ENCODE data around the gene ALDH9A1.
"Not testable (repeated sequence)": the region's sequence is repeated elsewhere in the genome, so short reads cannot be mapped to it uniquely, and the experiment has no call there.

ALDH9A1 gene

GRCh38 chr1:165647517-165647916 is 50.8 kb downstream of the ALDH9A1 start:
- DNase-seq (ENCODE audit: low read depth in 1 of 2, low spot score in 1 of 2), result no peak

DNA sequence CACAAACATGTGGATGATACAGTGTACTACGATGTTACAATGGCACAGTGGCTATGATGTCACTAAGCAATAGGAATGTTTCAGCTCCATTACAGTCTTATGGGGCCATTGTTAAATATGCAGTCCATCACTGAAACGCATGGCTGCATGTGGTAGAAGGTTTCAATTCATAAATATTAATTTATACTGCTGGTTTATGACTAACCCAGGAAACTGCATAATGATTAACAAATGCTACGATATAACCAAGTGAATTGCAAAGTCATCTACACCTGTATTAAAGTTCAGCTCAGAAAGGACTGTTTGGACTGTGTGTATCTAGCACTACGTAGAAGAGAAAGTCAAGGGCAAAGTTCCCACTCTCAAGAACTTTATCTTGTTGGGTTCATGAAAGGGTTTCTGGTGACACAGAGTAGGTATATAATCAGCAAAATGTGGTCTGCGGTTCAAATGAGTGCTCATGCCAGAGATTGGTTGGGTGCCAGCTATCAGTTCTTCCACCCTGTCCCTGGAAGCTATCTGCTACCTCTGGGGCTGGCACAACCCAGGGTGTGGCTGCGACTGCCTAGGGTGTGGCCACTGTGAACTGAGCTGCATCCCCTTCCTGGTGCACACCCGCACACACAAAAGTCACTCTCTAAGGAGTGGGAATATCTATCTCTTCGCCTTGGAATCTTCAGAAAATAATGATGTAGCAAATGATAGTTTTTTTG is 52.6 kb downstream of the ALDH9A1 start:
- no peak for DNase-seq (ENCODE audit: low read depth in 1 of 2, low spot score in 1 of 2)

DNA sequence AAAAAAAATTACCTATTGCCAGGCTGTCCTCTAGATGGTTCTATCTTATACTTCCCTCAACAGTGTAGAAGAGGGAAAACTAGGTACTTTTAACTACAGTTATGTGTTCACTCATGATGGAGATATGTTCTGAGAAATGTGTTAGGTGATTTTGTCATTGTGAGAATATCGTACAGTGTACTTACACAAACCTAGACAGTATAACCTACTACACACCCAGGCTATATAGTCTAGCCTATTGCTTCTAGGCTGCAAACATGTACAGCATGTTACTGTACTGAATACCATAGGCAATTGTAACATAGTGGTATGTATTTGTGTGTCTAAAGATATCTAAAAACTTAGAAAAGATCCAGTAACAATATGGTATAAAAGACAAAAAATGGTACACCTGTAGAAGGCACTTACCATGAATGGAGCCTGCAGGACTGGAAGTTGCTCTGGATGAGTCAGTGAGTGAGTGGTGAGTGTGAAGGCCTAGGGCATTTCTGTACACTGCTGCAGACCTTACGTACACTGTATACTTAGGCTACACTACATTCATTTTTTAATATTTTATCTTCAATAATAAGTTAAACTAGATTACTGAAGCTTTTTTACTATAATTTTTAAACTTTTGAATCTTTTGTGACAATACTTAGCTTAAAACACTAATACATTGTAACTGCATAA is 54.2 kb downstream of the ALDH9A1 start:
- DNase-seq (ENCODE audit: low read depth in 1 of 2, low spot score in 1 of 2), result no peak

DNA sequence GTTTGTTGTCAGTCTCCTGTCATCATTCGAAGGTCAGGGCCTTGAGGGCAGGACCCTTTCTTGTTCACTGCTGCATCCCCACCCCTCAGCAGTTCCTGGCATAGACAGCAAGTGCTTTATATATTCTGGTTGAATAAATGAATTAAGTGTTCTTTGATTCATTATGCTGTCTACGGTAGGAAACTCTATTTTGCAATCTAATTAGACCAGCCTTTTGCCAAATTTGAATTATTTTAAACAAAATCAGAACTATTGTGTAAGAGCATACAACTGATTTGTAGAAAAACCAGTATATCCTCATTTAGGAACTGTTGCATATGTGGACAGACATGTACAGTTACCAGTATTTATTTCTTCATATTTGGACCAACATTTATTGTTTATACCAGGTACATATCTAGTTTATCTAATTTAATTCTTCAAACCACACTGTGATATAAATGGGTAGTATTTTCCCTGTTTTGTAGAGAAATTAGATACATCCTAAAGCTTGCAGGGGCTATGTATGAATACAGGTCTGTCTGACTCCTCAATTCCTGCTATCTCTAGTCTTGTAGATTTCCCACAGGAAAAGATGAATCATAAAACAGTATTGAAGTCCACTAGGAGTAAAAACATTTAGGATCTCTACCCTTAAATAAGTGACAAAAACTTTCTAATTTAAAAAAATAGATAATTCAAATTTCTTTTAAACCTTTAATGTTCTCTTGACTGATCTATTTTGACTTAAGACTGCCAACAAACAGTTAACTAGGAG is 57.0 kb downstream of the ALDH9A1 start:
- DNase-seq (ENCODE audit: low read depth in 1 of 2, low spot score in 1 of 2), result no peak

DNA sequence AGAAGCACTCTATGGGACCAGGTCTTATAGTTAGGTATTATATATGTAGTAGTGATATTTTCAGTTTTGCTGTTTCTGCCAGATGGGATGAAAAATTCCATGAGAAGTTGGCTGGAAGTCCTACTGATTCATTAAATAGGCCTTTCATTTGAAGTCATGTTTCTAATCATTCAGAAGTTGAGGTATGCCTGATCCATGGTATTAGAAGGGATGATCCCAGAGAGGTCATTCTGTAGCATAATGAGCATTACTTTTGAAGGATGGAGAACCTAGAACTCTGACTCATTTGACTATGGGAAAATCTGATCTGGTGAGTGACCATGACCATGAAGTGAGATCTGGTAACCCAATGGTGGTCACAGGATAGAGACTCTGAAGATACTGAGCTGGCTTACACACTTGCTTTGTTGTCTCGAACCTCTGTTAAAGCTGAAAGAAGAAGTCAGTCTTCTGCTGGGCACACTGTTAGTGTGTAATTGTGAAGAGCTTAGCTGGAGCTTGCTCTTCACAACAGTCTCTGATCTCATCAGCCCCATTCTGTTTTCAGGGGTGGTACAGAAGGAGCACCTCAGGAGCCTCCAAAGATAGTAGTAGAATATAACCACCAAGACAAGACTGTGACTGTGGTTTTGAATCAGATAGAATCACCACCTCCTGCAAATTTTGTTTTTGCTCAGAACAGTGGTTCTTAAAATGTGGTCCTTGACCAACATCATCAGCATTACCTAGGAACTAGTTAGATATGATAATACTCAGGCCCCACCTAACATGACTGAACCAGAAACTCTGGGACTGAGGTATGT is 58.3 kb downstream of the ALDH9A1 start:
- no peak for DNase-seq (ENCODE audit: low read depth in 1 of 2, low spot score in 1 of 2)

GRCh38 chr1:165638211-165638610 is 60.2 kb downstream of the ALDH9A1 start:
- DNase-seq (ENCODE audit: low read depth in 1 of 2, low spot score in 1 of 2), result not testable (repeated sequence)

DNA sequence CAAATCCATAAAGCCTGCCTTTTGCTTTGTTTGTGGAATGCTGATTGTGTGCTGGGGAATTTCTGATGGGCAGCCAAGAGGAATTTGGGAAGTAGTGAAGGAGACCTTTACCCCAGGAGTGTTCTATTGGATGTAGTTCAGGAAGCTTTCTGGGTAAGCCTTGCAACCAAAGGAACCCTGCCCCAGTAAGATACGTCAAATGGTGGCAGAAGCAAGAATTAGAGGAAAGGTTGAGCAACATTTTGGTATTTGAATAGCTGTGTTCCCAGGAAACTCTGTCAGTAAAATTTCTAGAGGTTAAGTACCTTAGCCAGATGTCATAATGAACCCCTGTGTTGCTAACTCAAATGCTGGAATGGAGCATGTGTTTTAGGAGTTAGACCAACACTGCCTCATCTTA is 60.9 kb downstream of the ALDH9A1 start:
- no peak for DNase-seq (ENCODE audit: low read depth in 1 of 2, low spot score in 1 of 2)

- DNase-seq (ENCODE audit: low read depth in 1 of 2, low spot score in 1 of 2), result no peak
Measured at GRCh38 chr1:165635823-165636222, 62.5 kb downstream of the ALDH9A1 start.

- no peak for DNase-seq (ENCODE audit: low read depth in 1 of 2, low spot score in 1 of 2)
Measured at GRCh38 chr1:165635329-165635728, 63.0 kb downstream of the ALDH9A1 start.

DNA sequence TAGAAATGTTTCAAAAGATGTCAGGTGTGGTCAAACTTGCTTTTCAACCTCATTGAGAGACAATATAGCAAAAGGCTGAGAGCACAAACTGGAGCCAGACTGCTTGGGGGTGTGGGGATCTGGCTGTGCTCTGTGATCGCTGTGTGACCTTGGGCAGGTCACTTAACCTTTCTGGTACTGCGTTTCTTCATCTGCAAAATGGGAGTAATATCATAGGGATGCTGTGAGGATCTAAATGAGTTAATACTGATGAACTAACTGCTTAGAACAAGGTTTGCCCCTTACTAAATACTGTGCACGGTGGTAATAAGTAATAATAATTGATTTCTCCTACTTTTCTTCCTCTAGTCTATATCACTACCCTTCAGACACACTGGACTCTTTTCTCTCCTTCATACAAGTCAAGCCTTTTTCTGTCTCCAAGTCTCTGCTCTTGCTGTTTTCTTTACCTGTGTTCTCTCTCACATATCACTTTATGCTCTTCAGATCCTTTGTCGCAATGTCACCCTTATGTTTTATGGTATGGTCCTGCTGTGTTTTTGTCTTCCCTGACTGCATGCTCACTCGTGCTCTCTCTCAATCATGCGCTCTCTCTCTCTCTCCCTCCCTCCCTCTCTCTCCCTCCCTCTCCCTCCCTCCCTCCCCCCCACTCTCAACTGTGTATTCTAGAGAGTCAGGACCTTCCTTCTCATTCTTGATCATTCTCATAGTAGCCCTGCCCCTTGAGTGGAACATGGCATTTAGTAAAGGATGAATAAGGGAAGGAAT is 64.0 kb downstream of the ALDH9A1 start:
- DNase-seq (ENCODE audit: low read depth in 1 of 2, low spot score in 1 of 2), result no peak

- no peak for DNase-seq (ENCODE audit: low read depth in 1 of 2, low spot score in 1 of 2)
Measured at GRCh38 chr1:165633614-165634013, 64.7 kb downstream of the ALDH9A1 start.

- DNase-seq (ENCODE audit: low read depth in 1 of 2, low spot score in 1 of 2), result no peak
Measured at GRCh38 chr1:165632491-165632890, 65.9 kb downstream of the ALDH9A1 start.

DNA sequence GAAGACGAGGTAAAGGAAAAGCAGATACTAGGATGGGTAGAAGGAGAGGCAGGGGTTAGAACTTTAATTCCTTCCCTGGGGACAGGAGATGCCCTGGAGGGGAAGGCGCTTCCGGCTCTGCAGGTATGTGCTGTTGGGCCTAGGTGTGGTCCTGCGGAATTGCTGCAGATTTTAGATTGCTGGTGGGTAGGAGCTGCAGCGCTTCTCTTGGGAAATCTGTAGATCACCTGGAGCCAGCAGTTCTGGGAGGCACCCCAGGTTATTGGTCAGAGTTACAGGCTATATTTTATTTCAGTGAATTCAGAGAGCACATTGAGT is 66.3 kb downstream of the ALDH9A1 start:
- DNase-seq (ENCODE audit: low read depth in 1 of 2, low spot score in 1 of 2), result no peak

GRCh38 chr1:165631342-165632151 is 66.8 kb downstream of the ALDH9A1 start:
- peak in 1 of 2 donors; percentile 9 for DNase-seq (ENCODE audit: low read depth in 1 of 2, low spot score in 1 of 2)

- DNase-seq (ENCODE audit: low read depth in 1 of 2, low spot score in 1 of 2), result peak; percentile 77 to 91
Measured at GRCh38 chr1:165630629-165631341, 67.6 kb downstream of the ALDH9A1 start, which contains the start of gene MGST3. MGST3 (plus strand) TSS chr1:165631234; CDS start chr1:165649848, 18,614 bp downstream.

DNA sequence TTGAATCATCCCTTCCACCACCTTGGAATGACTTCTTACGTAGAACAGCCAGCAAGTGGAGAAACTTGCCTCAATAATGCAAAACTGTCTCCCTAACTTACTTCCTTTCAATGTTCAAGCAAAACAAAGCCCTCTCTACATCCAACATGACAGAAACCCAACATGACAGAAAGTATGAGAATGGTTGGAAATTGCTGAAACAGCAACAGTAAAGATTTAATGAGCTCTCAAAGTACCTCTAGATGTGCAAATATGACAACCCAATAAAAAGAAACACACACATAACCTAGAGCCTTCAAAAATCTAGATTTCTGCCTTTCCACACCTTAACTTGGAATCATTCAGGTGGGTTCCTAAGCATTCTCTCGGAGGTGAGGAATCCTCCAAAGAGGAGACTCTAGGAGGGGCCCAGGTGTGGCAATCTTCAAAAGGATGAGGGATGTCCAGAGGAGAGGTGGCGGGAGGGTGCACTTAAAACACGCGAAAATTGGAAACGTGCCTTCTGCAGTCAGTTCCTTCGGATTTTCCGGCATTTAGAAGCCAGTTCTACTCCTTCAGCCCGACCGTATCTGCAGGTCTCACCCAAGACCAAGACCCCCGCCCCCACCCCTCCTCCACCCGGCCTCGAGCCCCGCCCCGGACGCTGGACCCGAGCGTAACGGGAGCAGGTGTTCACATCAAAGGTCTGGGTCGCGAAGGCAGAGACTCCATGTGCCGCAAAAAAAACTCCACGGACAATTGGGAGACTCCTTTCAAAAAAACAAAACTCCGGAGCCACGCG is 68.3 kb downstream of the ALDH9A1 start:
- DNase-seq (ENCODE audit: low read depth in 1 of 2, low spot score in 1 of 2), result no peak

GRCh38 chr1:165629151-165629550 is 69.2 kb downstream of the ALDH9A1 start:
- no peak for DNase-seq (ENCODE audit: low read depth in 1 of 2, low spot score in 1 of 2)

DNA sequence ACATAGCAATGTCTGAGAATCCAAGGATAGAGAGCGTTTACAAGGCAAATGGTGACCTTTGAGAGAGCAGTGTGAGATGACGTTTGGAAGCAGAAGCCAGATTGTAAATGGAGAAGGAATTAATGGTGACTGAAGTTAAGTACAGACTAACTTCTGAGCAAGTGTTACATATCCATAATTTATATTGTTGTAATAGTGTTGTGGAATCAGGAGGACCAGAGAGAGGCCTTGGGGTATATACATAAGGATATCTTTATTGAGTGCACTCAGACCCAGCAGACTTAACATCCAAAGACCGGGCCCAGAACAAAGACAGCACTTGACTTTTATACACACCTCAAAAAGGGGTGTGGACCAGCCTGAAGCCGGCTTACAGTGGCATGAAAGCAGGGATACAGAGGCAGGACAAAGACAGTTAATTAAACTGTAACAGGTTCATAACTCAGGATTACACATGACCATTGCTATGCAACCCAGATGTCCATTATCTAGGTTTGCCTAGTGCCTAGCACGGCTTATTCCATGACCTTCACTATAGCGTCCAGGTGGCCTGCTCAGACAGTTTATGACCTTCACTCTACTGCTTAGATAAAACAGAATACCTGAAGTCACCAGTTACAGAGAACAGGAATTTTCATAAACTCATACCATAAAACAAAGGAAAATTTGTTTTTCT is 70.1 kb downstream of the ALDH9A1 start:
- no peak for DNase-seq (ENCODE audit: low read depth in 1 of 2, low spot score in 1 of 2)

Measured in activated T-helper 1 cell treated with anti-CD3 and anti-CD28 coated beads, Interleukin-2, amount 50 U/mL, for 16 hours (primary cell).